Muscle of back (tissue), 11 donors: ENCODE measurements around the gene SEMA3B. TPM values are rescaled to one million over a fixed set of nuclear protein-coding genes. Genes with fewer than 3 reads are reported as not detected.
A peak's percentile ranks its signal among the peaks of the same experiment; 100 is the strongest.

Experiments
- DNase-seq, 3 donors: peaks; one replicate each; pipeline versions ENCODE4 v3.0.0 to v3.0.0-alpha.2; 2013
- polyA plus RNA-seq, 10 donors: library from polyadenylated mRNA; unstranded; fragments of 120-200 nt; gene quantifications; one replicate each; pipeline ENCODE4 v1.2.1, GENCODE V29; 2013; ENCODE audit not compliant: insufficient read length in 10 of 10

Gene SEMA3B
- polyA plus RNA-seq, 10 donors, result 25.1 to 59.2 (median 42.0) TPM

- DNase-seq, result peak; percentile 97 to 99 (median 98)
Observed at GRCh38 chr3:50292159-50293078, 23.5 kb downstream of the SEMA3B start, which contains the start of gene IFRD2. Gene IFRD2 (minus strand): TSS chr3:50292429. CDS start chr3:50292274, 155 bp downstream.

GRCh38 chr3:50293079-50293801, 24.3 kb downstream of the SEMA3B start:
- no peak for DNase-seq

DNA sequence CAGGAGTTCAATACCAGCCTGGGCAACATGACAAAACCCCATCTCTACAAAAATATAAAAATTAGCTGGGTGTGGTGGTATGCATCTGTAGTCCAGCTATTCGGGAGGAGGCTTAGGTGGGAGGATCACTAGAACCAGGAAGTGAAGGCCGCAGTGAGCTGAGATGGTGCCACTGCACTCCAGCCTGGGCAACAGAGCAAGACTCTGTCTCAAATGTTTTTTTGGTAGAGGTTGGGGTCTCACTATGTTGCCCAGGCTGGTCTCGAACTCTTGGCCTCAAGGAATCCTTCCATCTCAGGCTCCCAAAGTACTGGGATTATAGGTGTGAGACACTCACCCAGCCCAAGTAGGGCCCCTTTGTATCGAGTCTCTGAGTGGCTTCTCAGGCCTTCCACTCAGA, 25.1 kb downstream of the SEMA3B start:
- no peak for DNase-seq

DNA sequence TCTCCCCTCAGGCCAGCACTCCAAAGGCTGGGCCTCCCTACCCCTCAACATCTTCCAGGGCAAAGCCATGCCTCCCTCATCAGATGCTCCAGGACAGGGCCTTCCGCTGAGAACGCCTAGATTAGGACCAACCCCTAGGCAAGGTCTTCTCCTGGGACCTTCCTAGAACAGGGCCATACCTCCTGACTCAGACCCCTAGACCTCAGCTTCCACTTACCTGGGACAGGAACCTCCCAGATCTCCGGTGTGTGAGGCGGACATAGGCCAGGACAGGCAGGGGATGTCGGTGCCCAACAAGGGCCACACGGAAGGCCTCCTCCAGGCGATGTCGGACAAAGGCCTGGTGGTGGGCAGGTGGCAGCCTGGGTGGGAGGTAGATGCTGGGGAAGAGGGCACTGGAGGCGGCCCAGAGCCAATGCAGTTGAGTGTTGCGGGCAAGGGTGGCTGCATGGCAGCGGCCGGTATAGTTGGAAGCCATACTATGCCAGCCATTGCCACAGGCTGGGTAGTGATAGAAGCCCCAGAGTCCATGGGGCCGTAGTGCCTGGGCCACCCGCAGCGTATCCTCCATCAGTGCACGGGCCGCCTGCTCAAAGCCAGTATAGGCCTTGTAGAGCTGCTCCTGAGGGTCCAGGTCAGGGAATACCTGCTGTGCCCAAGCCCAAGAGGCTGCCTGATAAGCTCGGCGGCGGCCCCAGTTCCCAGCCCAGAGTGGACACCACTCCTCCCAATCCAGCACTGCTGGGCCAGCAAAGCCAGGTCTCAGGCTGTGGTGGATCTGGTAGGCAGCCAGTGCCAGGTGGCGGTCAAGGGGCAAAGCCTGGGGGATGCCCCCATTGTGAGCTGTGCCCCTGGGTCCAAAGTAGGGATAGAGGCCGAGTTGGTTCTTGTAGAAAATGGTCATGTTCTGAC, 25.8 kb downstream of the SEMA3B start:
- no peak for DNase-seq

GRCh38 chr3:50295553-50296431, 26.8 kb downstream of the SEMA3B start:
- no peak for DNase-seq

- DNase-seq, result no peak
Observed at GRCh38 chr3:50296721-50297383, 27.9 kb downstream of the SEMA3B start.

DNA sequence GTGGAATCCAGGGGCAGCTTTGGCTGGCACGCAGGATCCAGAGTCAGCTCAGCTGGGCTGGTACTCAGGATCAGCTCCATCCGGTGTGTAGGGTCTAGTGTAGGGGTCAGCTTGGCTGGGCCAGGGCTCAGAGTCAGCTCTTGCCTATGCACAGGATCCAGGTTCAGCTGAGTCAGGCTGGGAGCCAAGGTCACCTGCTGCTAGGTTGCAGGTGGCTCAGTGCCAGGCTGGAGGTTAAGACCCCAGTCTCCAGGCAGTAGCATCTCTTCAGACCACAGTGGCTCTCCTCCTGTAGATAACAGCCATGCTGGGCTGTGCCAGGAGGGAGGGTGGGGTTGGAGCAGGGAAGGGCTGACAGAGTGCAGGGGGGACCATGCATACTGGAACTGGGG, 28.4 kb downstream of the SEMA3B start:
- peak in 1 of 3 donors; percentile 25 for DNase-seq

DNA sequence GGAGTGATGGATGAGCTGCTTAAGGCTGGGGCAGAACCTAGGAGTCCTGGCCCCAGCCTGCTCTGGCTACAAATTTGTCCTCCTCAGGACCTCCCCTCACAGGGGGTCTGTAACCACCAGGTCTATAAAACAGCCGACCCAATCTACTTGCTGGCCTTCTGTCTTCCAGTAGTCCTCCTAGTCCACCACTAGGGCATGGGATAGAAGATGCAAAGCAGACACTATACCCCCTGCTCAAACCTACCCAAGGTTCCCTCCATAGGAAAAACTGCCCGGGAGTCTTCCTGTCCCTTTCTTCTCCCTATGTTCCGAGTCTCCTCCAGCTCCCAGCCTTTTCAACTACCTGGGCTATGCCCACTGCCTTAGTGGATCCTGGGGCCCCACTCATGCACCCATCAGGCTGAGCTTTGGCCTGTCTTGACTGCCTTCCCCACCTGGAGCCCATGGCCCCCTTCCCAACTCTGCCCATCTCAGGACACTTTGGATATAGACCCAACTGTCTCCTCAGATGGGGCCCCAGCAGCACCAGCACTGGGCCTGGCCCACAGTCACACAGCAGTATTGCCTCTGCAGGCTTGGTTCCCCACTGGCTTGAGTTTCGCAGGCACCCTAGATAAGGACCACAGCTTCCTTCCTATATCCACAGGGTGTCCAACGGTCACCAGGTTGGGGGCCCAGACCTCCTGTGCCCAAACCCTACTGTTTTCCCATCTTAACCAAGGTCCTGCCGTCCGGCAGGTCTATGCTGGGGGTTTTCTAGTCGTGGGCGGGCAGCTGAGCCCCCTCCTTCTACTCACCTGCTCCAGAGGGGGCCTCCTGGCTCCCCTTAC, 29.2 kb downstream of the SEMA3B start:
- peak in 1 of 3 donors; percentile 24 for DNase-seq

DNA sequence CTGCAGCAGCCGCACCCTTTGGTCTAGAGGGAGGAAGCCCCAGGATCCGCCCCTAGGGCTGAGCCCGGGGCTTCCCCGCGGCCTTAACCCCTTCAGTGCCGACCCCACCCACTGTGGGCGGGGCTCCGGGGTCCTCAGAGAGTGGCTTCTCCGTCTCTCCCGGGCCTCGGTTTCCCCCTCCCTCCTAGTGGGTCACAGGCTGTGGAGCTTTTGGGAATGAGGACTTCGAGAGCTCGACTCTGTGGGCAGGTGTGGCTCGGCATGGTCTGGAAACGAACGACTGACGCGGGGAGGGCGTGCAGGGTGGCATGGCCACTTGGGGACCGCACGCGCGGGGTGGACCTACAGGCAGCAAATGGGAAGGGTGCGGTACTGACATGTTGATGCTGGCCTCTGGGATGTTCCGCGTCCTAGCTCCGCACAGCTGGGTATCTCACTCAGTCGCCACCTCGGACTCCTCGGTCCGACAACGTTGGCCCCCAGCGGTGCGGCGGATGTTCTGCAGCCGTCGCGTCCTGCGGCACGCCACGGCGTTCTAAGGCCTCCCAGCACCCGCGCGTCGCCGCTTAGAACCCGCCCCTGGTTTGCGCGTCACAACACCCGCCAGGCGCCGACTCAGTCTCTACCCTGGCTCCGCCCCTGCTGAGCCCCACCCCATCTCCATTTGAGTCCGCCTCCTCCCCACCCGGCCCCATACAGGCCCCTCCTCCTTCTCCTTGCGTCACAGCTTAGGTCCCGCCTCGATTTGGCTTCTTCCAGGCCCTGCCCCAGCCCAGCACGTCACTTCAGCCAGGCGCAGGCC, 30.1 kb downstream of the SEMA3B start, which contains the start of the genes HYAL3 and NAA80:
Gene HYAL3 (minus strand): TSS at position 570 of the 802 bp plus-strand sequence. CDS start 3,803 bp downstream, outside the sequence.
Gene NAA80 (minus strand): TSS at position 570 of the 802 bp plus-strand sequence. CDS start 1,942 bp downstream, outside the sequence.
- DNase-seq, result peak; percentile 99 to 100 (median 100)

DNA sequence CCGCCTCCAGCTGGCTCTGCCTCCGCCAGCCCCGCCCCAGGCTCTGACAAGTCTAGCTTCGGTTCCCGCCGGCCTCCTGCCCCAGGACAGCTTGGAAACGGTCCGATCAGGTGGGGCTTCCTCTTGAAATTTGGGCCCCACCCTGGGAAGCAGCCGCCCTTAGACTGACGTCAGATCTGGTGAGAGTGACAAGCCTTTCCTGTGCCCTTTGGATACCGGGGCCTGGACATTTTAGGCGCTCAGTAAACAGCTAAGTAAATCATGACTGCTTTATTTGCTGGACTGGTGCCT, 30.6 kb downstream of the SEMA3B start:
- no peak for DNase-seq

- DNase-seq, result peak in 1 of 3 donors; percentile 69
Observed at GRCh38 chr3:50299929-50300680, 31.2 kb downstream of the SEMA3B start.

DNA sequence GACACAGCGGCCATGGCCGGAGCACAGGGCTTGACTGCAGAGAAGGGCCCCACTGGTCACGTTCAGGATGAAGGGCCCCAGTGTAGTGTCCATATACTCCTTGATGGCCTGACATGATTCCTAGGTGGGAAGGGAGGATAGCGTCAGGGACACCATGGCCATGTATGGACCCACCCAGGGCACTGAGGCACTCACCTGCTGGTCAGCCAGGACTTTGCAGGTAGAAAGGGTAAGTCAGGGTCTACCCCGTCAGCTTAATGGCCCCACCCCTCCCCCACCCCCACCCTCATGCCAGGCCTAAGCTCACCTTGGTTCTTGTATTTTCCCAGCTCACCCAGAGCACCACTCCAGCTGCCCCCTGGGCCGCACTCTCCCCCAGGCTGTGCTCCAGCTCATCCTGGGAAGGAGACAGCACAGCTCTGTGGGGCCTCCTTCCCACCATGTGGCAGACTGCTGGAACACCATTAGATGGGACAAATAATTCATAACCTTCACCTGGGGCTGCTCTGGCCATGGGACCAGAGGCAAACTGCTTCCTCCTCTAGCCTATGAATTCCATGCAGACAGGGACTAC, 31.8 kb downstream of the SEMA3B start:
- DNase-seq, result no peak

GRCh38 chr3:50302095-50303012, 33.4 kb downstream of the SEMA3B start:
- DNase-seq, result no peak

DNA sequence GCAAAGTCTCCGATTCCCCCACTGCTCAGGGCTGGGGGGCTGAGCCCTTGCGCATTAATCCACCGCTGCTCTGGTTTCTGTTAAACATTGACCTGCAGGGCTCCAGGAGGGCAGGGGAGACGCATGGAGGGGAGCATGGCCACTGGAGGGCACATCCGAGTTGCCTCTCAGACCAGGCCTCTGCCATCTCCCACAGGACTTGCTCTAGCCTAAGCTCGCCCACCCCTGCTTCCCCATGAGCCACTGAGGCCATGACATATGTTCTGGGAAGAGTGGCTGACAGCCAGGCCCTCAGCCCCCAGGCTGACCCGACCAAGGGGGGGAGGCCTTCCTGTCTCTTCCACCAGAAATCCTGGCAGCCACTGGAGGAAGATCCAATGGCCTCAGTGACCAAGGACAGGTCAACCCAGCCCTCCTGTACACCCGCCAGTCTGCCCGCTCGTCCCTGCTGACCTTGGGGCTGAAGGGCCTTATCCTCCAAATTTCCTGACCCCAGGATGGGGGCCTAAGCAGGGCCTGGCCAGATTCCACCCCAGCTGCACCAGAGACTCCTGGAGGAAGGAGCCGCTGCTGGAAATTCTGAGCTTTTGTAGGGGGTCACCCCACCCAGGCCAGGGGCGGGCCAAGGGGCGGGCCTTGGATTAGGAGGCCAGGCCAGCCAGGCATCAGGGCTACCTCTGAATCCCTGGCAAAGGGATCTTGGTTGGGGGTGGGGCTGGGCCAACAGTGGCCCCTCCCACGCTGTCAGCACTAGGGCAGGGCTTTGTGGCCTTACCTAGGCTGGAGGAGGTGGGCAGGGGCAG, 34.3 kb downstream of the SEMA3B start, which contains the start of gene HYAL1:
Gene HYAL1 (minus strand): TSS at position 562 of the 803 bp plus-strand sequence. CDS start 618 bp downstream, outside the sequence.
- peak in 1 of 3 donors; percentile 89 for DNase-seq

DNA sequence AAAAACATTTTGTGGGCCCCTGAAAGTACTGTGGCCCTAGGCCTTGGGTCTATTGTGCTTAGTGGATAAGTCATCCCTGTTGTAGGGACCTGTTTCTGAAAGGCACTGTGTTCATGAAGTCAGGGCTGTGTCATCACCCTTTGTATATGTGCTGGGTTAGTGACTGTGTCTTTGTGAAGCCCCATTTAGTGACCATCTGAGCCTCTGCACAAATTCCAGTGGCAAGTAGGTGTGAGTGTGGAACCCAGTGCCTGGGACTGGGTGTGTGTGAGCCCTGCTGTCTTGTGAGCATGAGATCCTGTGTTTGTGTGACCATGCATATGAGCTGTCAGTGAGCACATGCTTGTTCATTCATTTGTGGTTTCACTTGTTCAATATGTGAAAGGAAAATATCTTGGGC, 35.7 kb downstream of the SEMA3B start:
- DNase-seq, result no peak
